Common myeloid progenitor, CD34-positive (primary cell): ENCODE data around the gene NECTIN1.

Experiments
- CTCF ChIA-PET: fragments of 350-600 bp; sonication (Branson Sonifier 250); formaldehyde crosslinking; loops from one replicate; lab custom pipeline; 2021; ENCODE audit warnings: antibody characterized with exemption; lab: Charles Lee
- POLR2A ChIA-PET: fragments of 350-600 bp; sonication (Branson Sonifier 250); formaldehyde crosslinking; loops from one replicate; lab custom pipeline; 2021; ENCODE audit warnings: antibody characterized with exemption; lab: Charles Lee
- DNase-seq, 3 donors: peaks; one replicate each; pipeline versions ENCODE4 v3.0.0 to v3.0.0-alpha.2; 2013
- H3K27ac ChIP-seq, 2 experiments: 1 replicate in 1 of 2; 2 replicates in 1 of 2; pipeline ENCODE4 v1.7.0; 2013; ENCODE audit warnings: inconsistent platforms in 2 of 2, low read length in 2 of 2, mild to moderate bottlenecking in 2 of 2, low read depth in 1 of 2, moderate library complexity in 1 of 2; ENCODE audit not compliant: severe bottlenecking in 2 of 2, insufficient read depth in 1 of 2, poor library complexity in 1 of 2
- H3K27me3 ChIP-seq, 5 experiments: replicated peaks in 2 of 5; 1 replicate in 3 of 5; 2 replicates in 2 of 5; pipeline versions ENCODE4 v1.6.1 to v1.7.0; 2013; ENCODE audit warnings: low read length in 4 of 5, mild to moderate bottlenecking in 2 of 5, moderate library complexity in 2 of 5, inconsistent platforms in 1 of 5; ENCODE audit not compliant: insufficient read depth in 5 of 5, control insufficient read depth in 4 of 5
- H3K36me3 ChIP-seq, 4 experiments: 1 replicate in 2 of 4; 2 replicates in 2 of 4; pipeline versions ENCODE4 v1.6.1 to v1.7.0; 2013; ENCODE audit warnings: low read length in 3 of 4, control low read depth in 1 of 4, mild to moderate bottlenecking in 1 of 4; ENCODE audit not compliant: control insufficient read depth in 4 of 4, insufficient read depth in 4 of 4
- H3K4me1 ChIP-seq, 4 experiments: 1 replicate in 3 of 4; 2 replicates in 1 of 4; pipeline versions ENCODE4 v1.6.1 to v1.7.1; 2013; ENCODE audit warnings: low read length in 3 of 4, mild to moderate bottlenecking in 3 of 4, control low read depth in 1 of 4, inconsistent platforms in 1 of 4, moderate library complexity in 1 of 4; ENCODE audit not compliant: control insufficient read depth in 4 of 4, insufficient read depth in 4 of 4; ENCODE audit errors: control extremely low read depth in 1 of 4
- H3K4me3 ChIP-seq, 7 experiments: 1 replicate in 4 of 7; 2 replicates in 3 of 7; pipeline versions ENCODE4 v1.5.1 to v1.7.0; 2013; ENCODE audit warnings: mild to moderate bottlenecking in 7 of 7, low read length in 6 of 7, moderate library complexity in 6 of 7, inconsistent platforms in 2 of 7, low read depth in 2 of 7, control low read depth in 1 of 7; ENCODE audit not compliant: insufficient read depth in 4 of 7, control insufficient read depth in 1 of 7; ENCODE audit errors: extremely low read depth in 1 of 7
- H3K9me3 ChIP-seq, 5 experiments: 1 replicate in 4 of 5; 2 replicates in 1 of 5; pipeline versions ENCODE4 v1.6.1 to v1.7.1; 2013; ENCODE audit warnings: low read length in 4 of 5, mild to moderate bottlenecking in 2 of 5, inconsistent platforms in 1 of 5, low read depth in 1 of 5, moderate library complexity in 1 of 5; ENCODE audit not compliant: control insufficient read depth in 4 of 5, insufficient read depth in 2 of 5; ENCODE audit errors: control extremely low read depth in 1 of 5
- WGBS: methylation state at CpG from one replicate; pipeline ENCODE4 v1.1.5; 2013; ENCODE audit not compliant: insufficient coverage; 5-methylcytosine and 5-hydroxymethylcytosine counted together

NECTIN1 gene

DNA sequence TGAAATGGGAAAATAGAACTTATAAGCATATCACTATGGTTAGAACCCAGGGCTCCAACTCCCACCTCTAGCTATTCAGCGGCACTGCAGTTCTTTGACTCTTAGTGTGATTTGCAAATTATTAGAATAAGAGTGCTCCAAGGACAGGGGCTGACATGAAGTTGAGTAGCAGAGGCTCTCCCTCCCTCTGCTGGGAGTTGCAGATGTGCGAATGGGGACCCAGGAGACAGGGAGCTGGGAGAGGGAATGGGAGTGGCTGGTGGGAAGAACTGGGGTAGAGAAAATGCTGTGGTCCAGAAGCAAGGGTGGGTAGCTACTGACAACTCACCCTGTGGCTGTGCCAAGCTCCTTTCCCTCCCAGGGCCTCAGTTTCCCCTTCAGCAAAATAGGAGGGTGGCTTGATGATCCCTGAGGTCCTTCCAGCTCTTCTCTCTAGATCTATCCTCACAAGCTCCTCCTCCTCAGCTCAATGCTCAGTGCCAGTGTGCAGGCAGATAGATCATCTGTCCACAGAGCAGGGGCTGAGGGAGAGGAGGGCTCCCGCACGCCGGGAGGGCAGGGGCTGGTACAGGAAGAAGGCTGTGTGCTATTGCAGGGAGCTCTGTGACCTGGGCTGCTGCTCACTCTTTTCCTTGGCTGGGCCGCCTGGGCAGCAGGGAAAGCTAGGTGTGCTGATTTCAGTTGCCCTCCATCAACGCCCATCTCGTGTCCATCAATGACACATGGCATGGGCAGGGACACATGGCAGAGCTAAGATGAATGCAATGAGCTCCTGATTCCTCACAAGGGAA lies 99.0 kb downstream of the NECTIN1 start:
- POLR2A ChIA-PET, result no interaction called here
- CTCF ChIA-PET, result interaction anchor here (1.3 to 3.0 kb wide), 2 partner anchors 12 to 14 kb away, joined by 3 to 7 read pairs; no protein-coding TSS in a partner anchor

DNA sequence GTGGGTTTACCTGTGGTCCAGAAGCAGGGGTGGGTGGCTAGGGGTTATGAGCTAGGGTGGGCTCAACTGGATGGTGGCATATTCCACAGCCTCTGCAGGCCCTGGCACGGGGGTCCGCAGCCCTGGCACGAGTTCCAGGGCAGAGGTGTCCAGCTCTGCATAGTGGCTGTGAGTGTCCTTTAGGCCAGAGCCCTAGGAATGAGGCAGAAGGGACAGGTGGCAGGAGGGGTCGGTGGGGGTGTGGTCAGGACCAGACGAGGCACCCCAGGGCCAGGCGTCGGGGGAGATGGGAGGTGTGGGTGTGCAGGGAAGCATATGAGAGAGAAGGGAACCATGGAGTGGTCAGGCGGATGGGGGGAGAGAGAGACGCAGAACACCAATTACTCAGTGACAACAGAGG lies 99.9 kb downstream of the NECTIN1 start:
- WGBS, result 97% methylated on average over 5 of the region's 9 CpGs
- no peak overlapping the region for H3K4me3 ChIP-seq
- ChIA-PET CTCF (no interaction called here), POLR2A (no interaction called here)
- H3K9me3 ChIP-seq, result peaks cover 0 to 3% (median 0%) of the 10 kb centered on the region in 5 experiments
- peaks cover 0 to 4% (median 0%) of the 10 kb centered on the region in 4 experiments for H3K4me1 ChIP-seq
- H3K36me3 ChIP-seq, result no peaks in the 10 kb centered on the region
- H3K27ac ChIP-seq, result no peak overlapping the region
- no peak for DNase-seq
- peaks cover 0 to 4% (median 0%) of the 10 kb centered on the region in 5 experiments for H3K27me3 ChIP-seq

More for the DNA sequence above, 99.0 kb downstream of the NECTIN1 start:
- no peak overlapping the region for H3K27ac ChIP-seq
- H3K9me3 ChIP-seq, result peaks cover 0 to 3% (median 0%) of the 10 kb centered on the region in 5 experiments
- H3K27me3 ChIP-seq, result peaks cover 0 to 3% (median 0%) of the 10 kb centered on the region in 5 experiments
- DNase-seq, result no peak
- no peak overlapping the region for H3K4me3 ChIP-seq
- peaks cover 0 to 4% (median 0%) of the 10 kb centered on the region in 4 experiments for H3K4me1 ChIP-seq
- H3K36me3 ChIP-seq, result no peaks in the 10 kb centered on the region
- 77% methylated on average over 7 of the region's 8 CpGs for WGBS

DNA sequence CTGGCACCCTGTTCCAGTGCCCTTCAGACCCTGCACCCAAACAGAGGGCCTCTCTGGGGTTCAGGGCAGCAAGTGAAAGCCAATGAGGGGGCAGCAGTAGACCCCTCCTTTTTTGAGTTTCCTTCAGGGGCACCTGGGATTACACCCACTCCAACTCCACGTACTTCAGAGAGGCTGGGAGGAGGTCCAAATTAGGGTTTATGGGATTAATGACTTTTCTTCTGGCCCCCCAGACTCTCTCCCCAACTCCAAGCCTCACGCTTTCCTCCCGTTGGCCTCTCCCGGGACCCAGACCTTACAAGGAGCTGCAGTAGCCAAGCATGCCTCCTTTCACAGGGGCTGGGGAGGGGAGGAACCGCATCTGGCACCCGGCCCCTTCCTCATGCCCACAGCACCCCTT lies 101.7 kb downstream of the NECTIN1 start:
- WGBS, result no CpG with 5 or more reads among the region's 6 CpGs
- DNase-seq, result no peak
- peaks cover 0 to 4% (median 0%) of the 10 kb centered on the region in 5 experiments for H3K27me3 ChIP-seq
- H3K4me1 ChIP-seq, result peaks cover 0 to 4% (median 0%) of the 10 kb centered on the region in 4 experiments
- no peaks in the 10 kb centered on the region for H3K9me3 ChIP-seq
- no peak overlapping the region for H3K27ac ChIP-seq
- CTCF ChIA-PET, result no interaction called here
- no peaks in the 10 kb centered on the region for H3K36me3 ChIP-seq
- POLR2A ChIA-PET, result no interaction called here
- H3K4me3 ChIP-seq, result no peak overlapping the region

DNA sequence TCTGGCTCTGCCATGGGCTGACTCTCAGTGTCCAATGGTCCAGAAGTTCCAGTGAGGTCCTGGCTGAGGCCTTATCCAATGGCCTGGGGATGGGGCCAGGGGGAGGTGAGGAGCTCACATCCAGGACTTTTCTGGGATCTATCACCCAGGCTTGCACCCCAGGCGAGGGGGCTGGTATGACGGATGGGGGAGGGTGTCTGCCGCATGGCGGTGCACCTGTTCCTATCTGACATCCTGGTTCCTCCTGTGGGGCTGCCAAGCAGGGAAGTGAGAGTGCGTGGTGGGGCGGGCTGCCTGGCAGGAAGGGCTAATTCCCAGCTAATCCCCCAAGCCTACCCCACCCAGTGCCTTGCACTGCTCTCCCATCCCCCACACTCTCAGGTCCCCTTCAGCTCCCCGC lies 102.1 kb downstream of the NECTIN1 start:
- Histone ChIP-seq H3K27ac (no peak overlapping the region), H3K4me3 (no peak overlapping the region), H3K9me3 (no peaks in the 10 kb centered on the region), H3K27me3 (peaks cover 0 to 4% (median 0%) of the 10 kb centered on the region in 5 experiments), H3K36me3 (no peaks in the 10 kb centered on the region), H3K4me1 (peaks cover 0 to 4% (median 0%) of the 10 kb centered on the region in 4 experiments)
- no peak for DNase-seq
- POLR2A ChIA-PET, result no interaction called here
- CTCF ChIA-PET, result interaction anchor here (2.4 kb wide), 1 partner anchor 8 kb away, joined by 6 read pairs; no protein-coding TSS in a partner anchor
- WGBS, result 0% methylated on average over 1 of the region's 7 CpGs

DNA sequence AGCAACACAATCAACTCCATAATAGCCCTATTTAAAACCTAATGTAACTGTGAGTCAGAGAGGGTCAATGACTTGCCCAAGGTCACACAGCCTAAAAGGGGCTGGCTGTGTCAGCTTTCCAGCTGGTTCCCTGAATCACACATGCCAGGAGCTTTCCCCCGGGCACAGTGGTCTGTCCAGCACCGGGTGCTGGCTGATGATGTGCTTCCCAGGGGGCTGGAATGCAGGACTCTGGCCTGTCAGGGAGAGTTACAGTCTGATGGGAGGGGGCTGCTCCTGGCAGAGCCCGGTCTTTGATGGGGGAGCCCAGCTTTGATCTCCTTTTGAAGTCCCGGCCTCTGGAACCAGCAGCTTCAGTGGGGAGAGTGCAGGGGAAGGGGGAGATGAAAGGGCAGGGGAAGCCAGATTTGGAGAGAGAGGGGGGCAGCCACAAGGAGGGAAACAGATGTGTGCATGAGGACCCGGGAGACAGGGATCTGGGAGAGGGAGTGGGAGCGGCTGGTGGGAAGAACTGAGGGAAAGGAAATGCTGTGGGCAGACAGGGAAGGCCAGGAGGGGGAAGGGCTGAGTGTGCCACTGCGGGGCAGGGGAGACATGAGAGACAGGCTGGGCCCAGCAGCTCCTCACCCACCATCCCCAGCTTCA lies 102.7 kb downstream of the NECTIN1 start:
- Histone ChIP-seq H3K9me3 (no peaks in the 10 kb centered on the region), H3K27me3 (peaks cover 0 to 4% (median 0%) of the 10 kb centered on the region in 5 experiments), H3K4me3 (no peak overlapping the region), H3K4me1 (peaks cover 0 to 4% (median 0%) of the 10 kb centered on the region in 4 experiments), H3K36me3 (no peaks in the 10 kb centered on the region), H3K27ac (no peak overlapping the region)
- no peak for DNase-seq
- WGBS, result 81% methylated on average over 5 of the region's 7 CpGs
- ChIA-PET POLR2A (no interaction called here), CTCF (interaction anchor here (2.4 kb wide), 1 partner anchor 9 kb away, joined by 6 read pairs; no protein-coding TSS in a partner anchor)

DNA sequence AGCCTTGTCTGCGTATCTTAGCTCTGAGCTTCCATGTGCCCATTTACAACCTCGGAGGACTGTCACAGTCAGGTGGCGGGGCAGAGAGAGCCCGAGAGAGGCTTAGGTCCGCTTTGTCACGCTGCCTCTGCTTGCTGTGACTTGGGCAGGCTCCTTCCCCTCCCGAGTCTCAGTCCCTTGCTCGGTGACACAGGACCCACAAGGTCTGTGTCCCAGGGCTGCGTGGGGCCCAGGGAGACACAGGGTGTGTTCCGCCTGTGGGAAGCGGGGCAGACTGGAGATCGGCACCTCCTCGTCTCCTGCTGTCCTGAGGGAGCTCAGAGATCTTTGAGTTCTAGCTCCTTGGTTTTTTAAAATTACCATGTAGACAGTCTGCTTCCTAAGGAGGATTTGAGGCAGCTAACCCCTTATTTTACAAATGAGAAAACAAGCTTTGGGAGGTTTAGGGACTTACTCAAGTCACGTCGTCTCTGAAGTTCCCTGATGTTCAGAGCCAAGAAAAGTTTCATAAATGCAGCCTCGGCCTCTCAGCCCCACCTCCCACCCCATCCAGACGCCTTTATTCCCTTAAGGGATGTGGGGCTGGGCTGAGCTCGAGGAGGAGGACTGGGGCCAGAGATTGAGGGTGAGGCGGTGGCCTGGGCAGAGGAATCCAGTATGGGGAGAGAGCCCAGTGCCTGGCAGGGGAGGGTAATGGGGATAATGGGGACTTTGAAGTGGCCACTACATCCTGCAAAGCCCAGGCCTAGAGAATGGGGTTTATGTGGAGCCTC lies 103.6 kb downstream of the NECTIN1 start:
- POLR2A ChIA-PET, result no interaction called here
- no peaks in the 10 kb centered on the region for H3K9me3 ChIP-seq
- CTCF ChIA-PET, result interaction anchor here (2.4 kb wide), 1 partner anchor 10 kb away, joined by 6 read pairs; no protein-coding TSS in a partner anchor
- H3K27ac ChIP-seq, result no peak overlapping the region
- H3K36me3 ChIP-seq, result no peaks in the 10 kb centered on the region
- H3K4me1 ChIP-seq, result peaks cover 0 to 2% (median 0%) of the 10 kb centered on the region in 4 experiments
- H3K27me3 ChIP-seq, result peaks cover 0 to 4% (median 0%) of the 10 kb centered on the region in 5 experiments
- WGBS, result 96% methylated on average over 12 of the region's 19 CpGs
- DNase-seq, result no peak
- H3K4me3 ChIP-seq, result no peak overlapping the region
